GM21619 (cell line): ENCODE results near the gene ELMO2.
"Not testable (repeated sequence)": the region's sequence is repeated elsewhere in the genome, so short reads cannot be mapped to it uniquely, and the experiment has no call there.

Source experiments
- ATAC-seq: cut with Tn5 transposase; IDR thresholded peaks from one replicate; pipeline ENCODE4 v1.9.1; 2021; ENCODE audit not compliant: unreplicated experiment

Gene ELMO2

GRCh38 chr20:46406986-46407670, 713 bp upstream of the ELMO2 start:
- ATAC-seq, result peak; percentile 32

- ATAC-seq, result no peak
Observed at GRCh38 chr20:46402331-46402811, 4.0 kb downstream of the ELMO2 start.

GRCh38 chr20:46401478-46401860, 4.9 kb downstream of the ELMO2 start:
- no peak for ATAC-seq

- no peak for ATAC-seq
Observed at GRCh38 chr20:46400828-46401477, 5.5 kb downstream of the ELMO2 start.

- ATAC-seq, result no peak
Observed at GRCh38 chr20:46400253-46400652, 6.2 kb downstream of the ELMO2 start.

- no peak for ATAC-seq
Observed at GRCh38 chr20:46399401-46399800, 7.0 kb downstream of the ELMO2 start.

- ATAC-seq, result no peak
Observed at GRCh38 chr20:46398963-46399362, 7.5 kb downstream of the ELMO2 start.

- no peak for ATAC-seq
Observed at GRCh38 chr20:46396052-46396740, 10.2 kb downstream of the ELMO2 start.

GRCh38 chr20:46394872-46395760, 11.3 kb downstream of the ELMO2 start:
- no peak for ATAC-seq

GRCh38 chr20:46393967-46394366, 12.4 kb downstream of the ELMO2 start:
- no peak for ATAC-seq

- ATAC-seq, result no peak
Observed at GRCh38 chr20:46388937-46389336, 17.5 kb downstream of the ELMO2 start.

GRCh38 chr20:46388201-46388836, 18.1 kb downstream of the ELMO2 start:
- ATAC-seq, result no peak

- ATAC-seq, result not testable (repeated sequence)
Observed at GRCh38 chr20:46387054-46387453, 19.4 kb downstream of the ELMO2 start.

GRCh38 chr20:46378412-46379009, 27.9 kb downstream of the ELMO2 start:
- no peak for ATAC-seq

- ATAC-seq, result no peak
Observed at GRCh38 chr20:46377518-46377917, 28.9 kb downstream of the ELMO2 start.

GRCh38 chr20:46376196-46376785, 30.1 kb downstream of the ELMO2 start:
- ATAC-seq, result no peak

GRCh38 chr20:46375771-46376170, 30.6 kb downstream of the ELMO2 start:
- no peak for ATAC-seq

- ATAC-seq, result no peak
Observed at GRCh38 chr20:46374383-46374782, 32.0 kb downstream of the ELMO2 start.

GRCh38 chr20:46371656-46372055, 34.8 kb downstream of the ELMO2 start:
- ATAC-seq, result no peak

- ATAC-seq, result no peak
Observed at GRCh38 chr20:46368902-46369268, 37.5 kb downstream of the ELMO2 start.
